Measurements from ENCODE around the gene SEZ6L2. TPM values are rescaled to one million over a fixed set of nuclear protein-coding genes. Genes with fewer than 3 reads are reported as not detected.
"Not testable (repeated sequence)": the region's sequence is repeated elsewhere in the genome, so short reads cannot be mapped to it uniquely, and the experiment has no call there.

The SEZ6L2 gene
- total RNA-seq, result 0.07 TPM in 2 replicates

DNA sequence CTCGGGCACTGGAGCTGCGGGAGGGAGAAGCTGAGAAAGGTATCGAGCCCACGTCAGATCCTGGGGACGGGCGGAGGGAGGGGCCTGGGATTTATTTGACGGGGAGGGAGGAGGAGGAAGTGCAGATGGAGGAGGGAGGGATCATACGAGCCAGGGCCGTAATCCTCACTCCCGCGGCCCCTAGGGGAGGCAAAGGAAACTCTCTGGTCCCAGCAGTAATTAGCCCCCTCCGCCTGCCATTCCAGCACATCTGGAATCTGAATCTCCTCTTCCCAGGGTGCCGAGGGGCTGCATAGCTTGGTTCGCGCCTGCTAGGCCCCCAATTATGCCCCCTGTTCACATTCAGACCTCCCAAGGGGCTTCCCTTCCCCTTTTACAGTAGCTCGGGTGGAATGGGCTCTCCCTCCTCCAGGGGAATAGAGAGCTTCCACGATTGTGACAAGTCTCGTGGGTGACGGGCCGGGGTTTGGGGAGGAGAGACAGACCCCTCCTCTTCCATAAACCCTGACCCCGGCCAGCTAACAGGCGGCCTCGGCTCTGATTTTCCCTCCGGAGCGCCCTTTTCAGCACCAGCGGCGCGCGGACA is at the start of gene SEZ6L2:
Gene SEZ6L2, minus strand, starts transcription at position 35 of the 586 bp plus-strand sequence. CDS start 531 bp downstream, outside the sequence.
- intact Hi-C loops (cut with micrococcal nuclease), result loop anchor here (1.0 to 5.0 kb wide), 5 partner anchors 22 to 123 kb away; partner anchors contain the start of genes C16orf92, CDIPT, INO80E and KCTD13

DNA sequence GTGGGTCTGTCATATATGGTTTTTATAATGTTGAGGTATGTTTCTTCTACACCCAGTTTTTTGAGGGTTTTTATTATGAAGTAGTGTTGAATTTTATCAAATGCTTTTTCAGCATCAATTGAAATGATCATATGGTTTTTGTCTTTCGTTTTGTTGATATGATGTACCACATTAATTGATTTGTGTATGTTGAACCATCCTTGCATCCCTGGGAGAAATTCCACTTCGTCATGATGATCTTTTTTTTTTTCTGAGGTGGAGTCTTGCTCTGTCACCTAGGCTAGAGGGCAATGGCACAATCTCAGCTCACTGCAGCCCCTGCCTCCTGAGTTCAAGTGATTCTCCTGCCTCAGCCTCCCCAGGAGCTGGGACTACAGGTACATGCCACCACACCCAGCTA is 48.5 kb upstream of the SEZ6L2 start:
- intact Hi-C loops (cut with micrococcal nuclease), result no loop called here

DNA sequence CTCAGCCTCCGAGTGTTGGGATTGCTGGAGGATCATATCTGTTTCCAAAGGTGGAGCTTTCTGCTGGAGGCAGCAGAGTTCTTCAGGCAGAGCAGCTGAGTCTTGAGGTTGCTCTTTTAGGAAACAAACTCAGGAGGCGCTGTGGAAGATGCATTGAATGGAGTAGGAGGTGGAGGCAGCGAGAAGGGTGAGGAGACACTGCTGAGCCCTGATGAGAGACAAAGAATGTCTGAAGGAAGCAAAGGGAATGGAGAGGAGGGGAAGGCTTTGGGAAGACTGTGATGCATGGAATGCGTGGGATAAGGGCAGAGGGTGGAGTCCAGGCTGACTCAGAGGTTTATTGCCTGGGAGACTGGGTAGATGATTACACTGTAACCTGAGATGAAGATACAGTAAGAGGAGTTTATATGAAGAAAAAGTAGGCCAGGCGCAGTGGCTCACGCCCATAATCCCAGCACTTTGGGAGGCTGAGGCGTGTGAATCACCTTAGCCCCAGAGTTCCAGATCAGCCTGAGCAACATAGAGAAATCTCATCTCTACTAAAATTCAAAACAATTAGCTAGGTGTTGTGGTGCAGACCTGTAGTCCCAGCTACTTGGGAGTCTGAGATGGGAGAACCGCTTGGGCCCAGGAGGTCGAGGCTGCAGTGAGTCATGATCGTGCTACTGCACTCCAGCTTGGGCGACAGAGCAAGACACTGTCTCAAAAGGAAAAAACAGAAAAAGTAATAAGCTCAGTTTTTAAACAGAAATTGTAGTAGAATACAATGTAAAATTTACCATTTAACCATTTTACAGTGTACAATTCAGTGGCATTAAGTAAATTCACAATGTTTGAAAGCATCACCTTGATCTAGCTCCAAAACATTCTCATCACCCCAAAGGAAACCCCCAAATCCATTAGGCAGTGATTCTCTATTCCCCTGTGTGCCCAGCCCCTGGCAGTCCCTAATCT is 44.8 kb upstream of the SEZ6L2 start:
- intact Hi-C loops (cut with micrococcal nuclease), result no loop called here

DNA sequence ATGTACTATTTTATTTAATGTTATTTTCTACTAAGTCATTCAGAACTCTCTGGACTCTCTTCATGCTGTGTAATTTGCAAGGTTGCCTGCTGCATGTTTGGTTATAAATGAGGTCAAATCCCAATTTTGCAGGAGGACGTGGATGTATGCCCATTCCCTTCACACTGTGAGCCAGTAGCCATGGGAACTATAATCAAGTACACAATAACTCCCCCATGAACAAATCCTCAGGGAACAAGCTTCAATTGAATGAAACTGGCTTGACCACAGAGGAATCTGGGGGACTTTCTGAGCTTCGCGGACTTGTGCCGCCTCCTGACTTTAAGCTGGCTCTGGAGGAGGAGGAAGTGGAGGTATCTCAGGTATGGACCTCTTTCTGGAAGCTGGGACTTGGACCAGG is 41.3 kb upstream of the SEZ6L2 start:
- intact Hi-C loops (cut with micrococcal nuclease), result no loop called here

DNA sequence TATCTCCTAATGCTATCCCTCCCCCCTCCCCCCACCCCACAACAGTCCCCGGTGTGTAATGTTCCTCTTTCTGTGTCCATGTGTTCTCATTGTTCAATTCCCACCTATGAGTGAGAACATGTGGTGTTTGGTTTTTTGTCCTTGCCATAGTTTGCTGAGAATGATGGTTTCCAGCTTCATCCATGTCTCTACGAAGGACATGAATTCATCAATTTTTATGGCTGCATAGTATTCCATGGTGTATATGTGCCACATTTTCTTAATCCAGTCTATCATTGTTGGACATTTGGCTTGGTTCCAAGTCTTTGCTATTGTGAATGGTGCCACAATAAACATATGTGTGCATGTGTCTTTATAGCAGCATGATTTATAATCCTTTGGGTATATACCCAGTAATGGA is 32.4 kb upstream of the SEZ6L2 start:
- intact Hi-C loops (cut with micrococcal nuclease), result not testable (repeated sequence)

DNA sequence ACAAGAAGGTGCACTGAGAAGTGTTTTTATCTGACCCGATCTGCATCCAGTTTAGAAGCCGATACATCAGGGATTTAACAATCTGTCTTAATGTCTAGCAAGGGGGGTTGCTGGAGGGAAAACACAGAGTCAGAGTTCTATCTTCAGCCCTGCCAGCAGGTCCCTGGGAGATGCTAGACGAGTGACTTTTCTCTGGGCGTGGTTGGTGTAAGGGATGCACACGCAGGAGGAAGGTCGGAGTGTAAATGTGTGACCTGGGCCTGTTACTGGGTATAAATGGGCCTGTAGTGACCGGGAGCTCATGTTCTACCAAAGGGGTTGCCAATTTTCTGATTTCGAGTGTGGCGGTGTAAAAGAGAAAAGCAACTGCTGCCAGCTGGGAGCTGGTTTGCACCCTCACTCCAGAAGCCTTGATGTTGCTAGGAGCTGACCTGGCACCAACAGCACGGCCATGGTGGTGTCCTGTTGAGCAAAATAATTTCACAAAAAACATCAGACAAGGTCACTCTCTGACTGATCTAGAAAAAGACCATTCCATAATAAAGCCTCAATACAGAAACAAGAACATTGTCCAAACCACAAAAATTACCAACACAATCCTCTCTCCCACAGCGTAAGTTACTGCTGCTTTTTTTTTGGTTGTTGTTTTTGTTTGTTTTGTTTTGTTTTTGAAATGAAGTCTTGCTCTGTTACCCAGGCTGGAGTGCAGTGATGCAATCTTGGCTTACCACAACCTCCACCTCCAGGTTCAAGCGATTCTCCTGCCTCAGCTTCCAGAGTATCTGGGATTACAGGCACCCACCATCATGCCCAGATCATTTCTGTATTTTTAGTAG is 27.9 kb upstream of the SEZ6L2 start:
- intact Hi-C loops (cut with micrococcal nuclease), result loop anchor here (2.0 to 10.0 kb wide), 3 partner anchors 102 to 730 kb away; partner anchors contain the start of genes FBRS and MVP

DNA sequence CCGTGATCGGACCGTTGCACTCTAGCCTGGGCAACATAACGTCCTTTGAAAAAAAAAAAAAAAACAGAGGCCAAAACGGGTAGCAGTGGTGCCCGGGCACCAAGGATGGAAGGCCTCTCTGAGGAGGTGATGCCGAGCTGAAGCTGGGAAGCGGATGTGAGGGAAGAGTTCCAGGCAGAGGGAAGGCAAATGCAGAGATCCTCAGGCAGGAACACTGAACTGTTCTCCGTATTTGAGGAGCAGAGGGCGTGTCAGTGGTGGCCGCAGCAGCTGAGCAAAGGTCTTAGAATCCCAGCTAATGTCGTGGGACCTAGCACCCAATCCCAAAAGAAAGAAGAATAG is 27.3 kb upstream of the SEZ6L2 start:
- intact Hi-C loops (cut with micrococcal nuclease), result loop anchor here (1.0 to 10.0 kb wide), 10 partner anchors 26 to 731 kb away; partner anchors contain the start of genes ASPHD1, CDIPT, FBRS and INO80E

DNA sequence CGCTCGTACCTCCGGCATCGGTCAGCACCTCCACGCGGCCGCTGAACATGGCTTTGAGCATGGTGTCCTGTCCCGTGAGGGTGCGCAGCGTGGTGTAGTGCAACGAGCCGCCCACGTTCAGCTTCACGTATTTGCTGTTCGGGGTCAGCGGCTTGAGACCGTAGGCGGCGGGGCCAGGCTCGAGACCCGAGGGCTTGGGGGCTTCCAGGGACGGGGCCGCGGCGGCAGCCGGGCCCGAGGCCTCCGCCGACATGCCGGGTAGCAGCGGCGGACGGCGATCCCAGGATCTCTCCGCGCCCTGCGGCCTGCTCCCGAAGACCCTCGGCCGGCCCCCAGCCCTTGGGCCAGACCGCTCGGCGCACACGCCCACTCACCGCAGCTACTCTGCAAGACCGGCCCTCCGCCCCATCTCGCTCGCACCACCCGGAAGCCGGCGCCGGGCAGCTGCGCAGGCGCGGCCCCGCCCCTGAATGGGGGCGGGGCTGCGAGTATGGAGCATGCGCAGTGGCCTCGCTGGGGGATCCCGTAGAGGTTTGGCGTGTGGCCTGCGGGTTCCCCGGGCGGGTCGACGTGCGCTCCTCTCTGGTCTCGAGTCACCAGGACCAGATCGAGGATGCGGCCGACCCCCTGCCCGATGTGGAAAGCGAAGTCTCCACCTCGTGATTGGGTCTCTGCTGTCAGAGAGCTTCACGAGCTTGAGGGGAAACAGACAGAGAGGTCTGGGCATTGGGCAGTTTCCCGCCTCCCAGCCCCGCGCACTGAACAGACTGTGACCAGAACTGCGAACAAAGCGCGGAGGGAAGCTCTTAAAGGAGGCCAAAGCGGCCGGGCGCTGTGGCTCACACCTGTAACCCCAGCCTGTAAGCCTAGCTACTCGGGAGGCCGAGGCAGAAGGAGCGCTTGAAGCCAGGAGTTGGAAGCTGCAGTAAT is 26.7 kb upstream of the SEZ6L2 start, which contains the start of gene KCTD13:
Gene KCTD13, minus strand, starts transcription at position 446 of the 930 bp plus-strand sequence. Its CDS starts 193 bp downstream, at position 253.
- intact Hi-C loops (cut with micrococcal nuclease), result loop anchor here (1.0 to 10.0 kb wide), 10 partner anchors 26 to 731 kb away; partner anchors contain the start of genes ASPHD1, CDIPT, FBRS and INO80E

DNA sequence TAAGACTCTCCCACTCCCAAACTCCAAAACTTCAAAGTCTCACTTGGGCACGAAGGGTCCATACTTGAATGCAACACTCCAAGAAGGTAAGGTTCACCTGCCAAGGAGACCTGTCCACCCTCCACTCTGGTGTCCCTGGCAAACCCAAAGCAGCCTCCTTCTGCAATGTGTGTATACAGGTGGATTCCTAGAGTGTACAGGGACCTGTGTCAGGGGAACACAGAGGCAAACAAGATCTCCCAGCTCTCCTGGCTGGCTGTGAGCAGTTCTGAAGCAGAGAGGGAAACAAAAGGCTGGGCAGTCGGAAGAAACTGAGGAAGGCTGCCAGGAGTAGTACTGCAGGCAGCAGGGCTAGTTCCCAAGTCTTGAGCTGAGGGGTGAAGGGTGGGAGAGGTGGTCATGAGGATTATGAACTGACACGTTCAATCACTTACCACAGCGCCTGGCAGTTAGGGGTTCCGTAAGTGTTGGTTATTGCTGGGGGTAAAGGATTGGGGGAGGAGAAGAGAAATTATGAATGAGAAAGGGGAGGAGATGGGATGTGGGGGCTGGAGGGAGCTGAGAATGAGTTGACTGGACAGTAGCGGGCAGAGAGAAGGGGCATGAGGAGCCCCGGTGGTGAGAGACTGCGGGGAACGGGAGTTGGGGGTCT is 25.9 kb upstream of the SEZ6L2 start:
- intact Hi-C loops (cut with micrococcal nuclease), result loop anchor here (5.0 to 10.0 kb wide), 2 partner anchors 100 to 732 kb away; partner anchors contain the start of genes FBRS and MVP

DNA sequence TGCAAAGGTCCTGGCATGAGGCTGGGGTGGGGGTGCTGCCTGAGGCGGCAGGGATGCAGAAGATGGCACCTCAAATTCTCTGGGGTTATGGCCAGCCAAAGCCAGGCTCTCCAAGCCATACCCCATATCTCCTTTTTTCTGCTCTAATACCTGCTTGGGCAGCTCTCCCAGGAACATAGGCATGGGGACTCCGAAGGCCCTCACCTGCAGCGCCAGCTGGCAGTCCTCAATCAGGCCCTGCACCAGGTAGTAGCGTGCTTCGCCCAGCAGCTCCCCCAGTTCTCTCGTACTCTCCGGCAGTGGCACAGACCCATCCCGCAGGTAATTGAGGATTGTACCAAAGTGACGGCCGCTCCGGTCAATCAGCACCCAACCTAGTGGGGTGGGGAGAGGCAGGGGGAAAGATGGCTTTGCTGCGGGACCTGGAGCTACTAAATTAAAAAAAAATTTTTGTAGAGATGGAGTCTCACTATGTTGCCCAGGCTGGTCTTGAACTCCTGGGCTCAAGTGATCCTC is 23.7 kb upstream of the SEZ6L2 start:
- intact Hi-C loops (cut with micrococcal nuclease), result loop anchor here (10.0 kb wide), 1 partner anchor 98 kb away; the partner anchor contains the start of gene MVP

DNA sequence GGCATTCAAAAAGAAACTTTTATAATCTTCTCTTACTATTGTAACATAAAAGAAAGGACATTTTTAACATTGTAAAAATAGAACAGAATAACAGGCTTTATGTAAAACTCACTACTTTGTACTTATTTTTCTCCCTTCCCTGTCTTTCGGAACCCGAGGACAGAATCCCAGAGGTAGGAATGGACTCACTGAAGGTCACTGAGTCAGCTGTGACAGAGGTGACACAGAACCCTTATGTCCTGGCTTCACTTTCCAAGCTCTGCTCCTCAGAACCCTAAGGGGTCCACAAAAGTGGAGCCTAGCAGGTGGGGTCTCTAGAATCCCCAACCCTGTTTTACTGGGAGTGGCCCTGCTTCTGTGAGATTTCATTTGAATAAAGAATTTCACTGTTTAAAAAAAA is 23.0 kb upstream of the SEZ6L2 start:
- intact Hi-C loops (cut with micrococcal nuclease), result loop anchor here (10.0 kb wide), 1 partner anchor 98 kb away; the partner anchor contains the start of gene MVP

DNA sequence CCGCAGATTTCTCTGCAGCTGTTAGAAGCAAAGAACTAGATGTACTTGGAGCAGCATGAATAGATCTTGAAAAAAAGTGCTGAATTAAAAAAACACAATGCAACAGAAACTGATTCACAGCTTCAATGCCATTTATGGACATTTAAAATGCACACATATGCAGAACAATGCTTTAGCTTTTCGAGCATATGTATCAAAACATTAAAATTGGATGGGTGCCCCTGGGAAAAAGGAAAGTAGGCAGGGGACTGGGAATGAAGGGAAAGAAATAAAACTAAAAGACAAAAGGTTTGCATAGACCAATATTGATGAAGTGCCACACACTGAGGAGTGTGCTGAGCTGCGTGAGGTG is 21.7 kb upstream of the SEZ6L2 start:
- intact Hi-C loops (cut with micrococcal nuclease), result loop anchor here (10.0 kb wide), 1 partner anchor 96 kb away; the partner anchor contains the start of gene MVP

DNA sequence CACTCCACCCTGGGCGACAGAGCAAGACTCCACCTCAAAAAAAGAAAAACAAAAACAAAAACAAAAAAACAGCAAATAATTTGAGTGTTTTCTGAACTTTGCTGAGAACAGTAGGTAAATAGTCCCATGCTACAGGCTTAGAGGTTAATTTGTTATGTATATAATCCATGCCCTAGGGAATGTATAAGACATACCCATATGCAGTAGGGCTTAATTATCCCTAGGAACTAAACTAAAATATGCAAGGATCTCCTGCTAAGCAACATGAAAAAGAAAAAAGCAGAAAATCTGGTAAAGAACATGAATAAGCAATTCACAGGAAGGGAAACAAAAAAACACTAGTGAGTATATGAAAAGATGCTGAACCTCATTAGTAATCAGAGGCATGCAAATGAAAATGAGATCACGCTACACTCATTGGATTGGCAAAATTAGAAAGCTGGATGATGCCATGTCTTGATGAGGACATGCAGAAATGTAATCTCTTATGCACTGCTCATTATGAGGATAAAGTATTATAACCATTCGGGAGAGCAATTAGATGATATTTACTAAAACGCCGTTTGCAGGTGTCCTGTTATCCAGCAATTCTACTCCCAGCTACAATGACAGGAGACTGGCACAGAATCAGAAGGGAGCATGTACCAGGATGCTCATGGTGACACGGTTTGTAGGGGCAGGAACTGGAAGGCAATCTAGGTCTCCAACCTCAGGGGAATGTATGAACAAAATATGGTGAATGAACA is 21.1 kb upstream of the SEZ6L2 start:
- intact Hi-C loops (cut with micrococcal nuclease), result loop anchor here (10.0 kb wide), 1 partner anchor 96 kb away; the partner anchor contains the start of gene MVP

DNA sequence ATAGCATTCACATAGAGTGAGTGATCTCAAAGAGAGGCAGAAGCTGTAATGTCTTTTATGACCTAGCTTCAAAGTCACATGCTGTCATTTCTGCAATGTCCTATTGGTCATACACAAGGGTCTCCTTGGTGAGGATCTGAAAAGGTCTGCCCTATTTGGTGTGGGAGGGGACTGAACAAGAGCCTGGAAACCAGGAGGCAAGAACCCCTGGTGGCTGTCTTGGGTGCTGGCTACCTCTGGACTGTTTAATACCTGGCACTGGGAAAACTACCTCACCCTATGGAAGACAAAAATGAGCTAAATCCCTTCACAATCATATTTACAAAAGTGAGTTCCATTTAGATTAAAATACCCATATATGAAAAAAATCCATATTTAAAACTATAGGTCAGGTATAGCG is 17.6 kb upstream of the SEZ6L2 start:
- intact Hi-C loops (cut with micrococcal nuclease), result no loop called here

DNA sequence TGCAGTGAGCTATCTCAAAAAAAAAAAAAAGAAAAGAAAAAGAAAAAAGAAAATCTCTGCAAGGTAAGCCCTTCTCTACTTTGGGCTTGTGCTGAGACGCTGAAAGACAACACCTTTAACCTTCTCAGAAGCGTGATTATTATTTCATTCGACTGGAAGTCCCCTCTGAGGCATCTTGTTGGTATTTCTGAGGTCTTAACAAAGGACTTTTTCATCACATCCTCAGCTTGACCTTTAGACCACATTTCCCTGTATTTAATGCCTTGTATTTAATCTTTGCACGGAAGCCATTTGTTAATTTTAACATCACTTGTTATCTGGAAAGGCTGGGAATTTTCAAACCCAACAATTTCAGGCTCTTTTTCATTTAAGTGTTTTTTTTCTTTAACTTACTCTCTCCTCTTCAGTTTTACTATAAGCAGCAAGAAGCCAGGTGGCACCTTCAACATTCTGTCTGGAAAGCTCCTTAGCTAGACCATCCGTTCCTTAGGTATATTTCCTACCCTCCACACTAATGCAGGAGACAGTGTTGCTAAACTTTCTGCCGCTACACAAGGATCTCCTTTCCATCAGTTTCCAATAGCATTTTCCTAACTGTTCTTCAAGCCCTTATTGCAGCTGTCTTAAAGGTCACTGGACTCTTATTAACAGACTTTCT is 16.4 kb upstream of the SEZ6L2 start:
- intact Hi-C loops (cut with micrococcal nuclease), result no loop called here

DNA sequence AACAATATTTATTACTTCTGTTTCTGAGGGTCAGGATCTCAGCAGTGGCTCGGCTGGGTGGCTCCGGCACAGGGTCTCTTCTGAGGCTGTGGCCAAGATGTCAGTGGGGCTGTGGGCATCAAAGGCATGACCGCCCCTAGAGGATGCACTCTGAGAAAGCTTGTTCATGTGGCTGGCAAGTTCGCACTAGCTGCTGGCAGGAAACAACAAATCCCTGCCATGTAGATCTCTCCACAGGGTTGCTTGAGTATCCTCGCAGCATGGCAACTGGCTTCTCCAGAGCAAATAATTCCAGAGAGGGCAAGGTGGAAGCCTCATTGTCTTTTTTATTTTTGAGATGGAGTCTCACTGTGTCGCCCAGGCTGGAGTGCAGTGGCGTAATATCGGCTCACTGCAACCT is 14.2 kb upstream of the SEZ6L2 start:
- intact Hi-C loops (cut with micrococcal nuclease), result no loop called here

DNA sequence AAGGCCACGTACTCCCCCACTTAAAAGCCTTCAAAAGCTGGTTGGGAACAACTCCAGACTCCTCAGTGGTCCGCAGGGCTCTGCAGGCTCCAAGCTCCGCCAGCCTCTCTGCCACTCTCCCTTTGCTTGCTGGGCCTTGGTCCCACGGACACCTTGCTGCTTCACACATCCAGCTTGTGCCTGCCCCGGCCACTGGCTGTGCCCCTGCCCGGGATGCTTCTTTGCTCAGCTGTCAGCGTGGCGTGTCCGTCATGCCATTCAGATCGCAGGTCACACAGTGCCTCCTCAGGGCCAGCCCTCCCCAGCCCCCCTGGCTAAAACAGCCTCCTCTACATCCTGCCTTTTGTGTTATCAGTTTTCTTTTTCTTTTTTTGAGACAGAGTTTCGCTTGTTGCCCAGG is 12.7 kb upstream of the SEZ6L2 start:
- intact Hi-C loops (cut with micrococcal nuclease), result no loop called here

DNA sequence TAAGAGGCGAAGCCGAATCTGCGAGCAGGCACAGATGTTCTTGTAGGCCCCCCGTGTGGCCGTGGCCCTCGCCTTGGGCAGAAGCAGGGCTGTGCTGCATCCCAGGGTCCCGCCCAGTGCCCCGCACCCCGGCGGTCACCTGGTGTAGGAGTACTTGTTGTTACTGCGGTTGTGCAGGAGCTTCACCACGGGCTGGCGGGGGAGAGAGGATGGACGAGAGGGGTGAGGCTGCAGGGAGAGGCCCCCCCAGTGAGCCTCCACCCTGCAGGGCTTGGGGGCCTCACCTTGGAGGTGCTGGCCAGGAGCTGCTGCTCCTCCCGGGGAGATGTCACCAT is 12.3 kb upstream of the SEZ6L2 start:
- intact Hi-C loops (cut with micrococcal nuclease), result no loop called here
